Fibroblast of lung (primary cell): Measurements from ENCODE around the gene MSMB. TPM values are rescaled to one million over a fixed set of nuclear protein-coding genes. Genes with fewer than 3 reads are reported as not detected.

Experiments used
- DNase-seq, 2 donors: peaks; one replicate each; pipeline versions ENCODE4 v3.0.0 to v3.0.0-alpha.2; 2010; ENCODE audit warnings: low read depth in 2 of 2
- H2AFZ ChIP-seq: 2 replicates; pipeline ENCODE4 v1.5.1; 2012; ENCODE audit warnings: low read length, control low read depth, inconsistent platforms
- H3K27ac ChIP-seq: 2 replicates; pipeline ENCODE4 v1.5.1; 2011; ENCODE audit warnings: low read length, control low read depth; ENCODE audit not compliant: insufficient read depth
- H3K27me3 ChIP-seq: 2 replicates; pipeline ENCODE4 v1.5.1; 2011; ENCODE audit warnings: mild to moderate bottlenecking, low read length; ENCODE audit not compliant: control insufficient read depth, insufficient read depth
- H3K36me3 ChIP-seq: 2 replicates; pipeline ENCODE4 v1.5.1; 2011; ENCODE audit warnings: low read length; ENCODE audit not compliant: control insufficient read depth, insufficient read depth
- H3K4me1 ChIP-seq: 2 replicates; pipeline ENCODE4 v1.5.1; 2011; ENCODE audit warnings: low read length; ENCODE audit not compliant: control insufficient read depth, insufficient read depth; ENCODE audit errors: extremely low read depth
- H3K4me2 ChIP-seq: 2 replicates; pipeline ENCODE4 v1.5.1; 2011; ENCODE audit warnings: low read length, control low read depth; ENCODE audit not compliant: insufficient read depth; ENCODE audit errors: extremely low read depth
- H3K4me3 ChIP-seq, 4 experiments: fragments of 200-600 bp in 1 of 4; sonication (generic) in 1 of 4; replicated peaks in 1 of 4; 2 replicates each; pipeline ENCODE4 v1.5.1; 2011 to 2016; ENCODE audit warnings: low read length in 4 of 4, low read depth in 3 of 4, mild to moderate bottlenecking in 3 of 4, control low read depth in 2 of 4, inconsistent platforms in 1 of 4, mixed read lengths in 1 of 4; ENCODE audit not compliant: insufficient read depth in 1 of 4; ENCODE audit errors: control extremely low read depth in 1 of 4
- H3K79me2 ChIP-seq: 2 replicates; pipeline ENCODE4 v1.5.1; 2012; ENCODE audit warnings: mild to moderate bottlenecking, low read length, inconsistent platforms; ENCODE audit not compliant: control insufficient read depth, insufficient read depth
- H3K9ac ChIP-seq: 2 replicates; pipeline ENCODE4 v1.5.1; 2011; ENCODE audit warnings: mild to moderate bottlenecking, low read length, control low read depth; ENCODE audit not compliant: insufficient read depth
- H3K9me3 ChIP-seq: 2 replicates; pipeline ENCODE4 v1.5.1; 2012; ENCODE audit warnings: low read depth, low read length; ENCODE audit not compliant: control insufficient read depth, insufficient read depth
- H4K20me1 ChIP-seq: 2 replicates; pipeline ENCODE4 v1.5.1; 2011; ENCODE audit warnings: low read length; ENCODE audit not compliant: control insufficient read depth, insufficient read depth; ENCODE audit errors: extremely low read depth
- CTCF ChIP-seq, 2 donors: IDR thresholded peaks in 1 of 2; conservative IDR thresholded peaks in 1 of 2; 1 replicate in 1 of 2; 2 replicates in 1 of 2; pipeline ENCODE4 v1.5.1; 2011 to 2012; ENCODE audit warnings: low read length in 2 of 2, control low read depth in 1 of 2, inconsistent platforms in 1 of 2, low read depth in 1 of 2, mild to moderate bottlenecking in 1 of 2
- EZH2 ChIP-seq: IDR thresholded peaks from 2 replicates; pipeline ENCODE4 v1.5.1; 2012; ENCODE audit warnings: low read length, control low read depth, mild to moderate bottlenecking; ENCODE audit errors: missing control alignments
- polyA plus RNA-seq, 2 donors: library from polyadenylated mRNA; depleted of rRNA in 1 of 2; stranded (reverse) in 1 of 2; unstranded in 1 of 2; fragments of >200 nt; gene quantifications; 2 replicates each; pipeline ENCODE4 v1.2.1, GENCODE V29; 2011 to 2012; ENCODE audit warnings: missing spikeins in 1 of 2
- total RNA-seq: library from RNA; depleted of rRNA; stranded (reverse); fragments of >200 nt; gene quantifications from 2 replicates; pipeline ENCODE4 v1.2.1, GENCODE V29; 2014

The MSMB gene
- total and polyA plus RNA-seq, 2 donors (not counting 1 experiment from before 2014, with no cell fraction given) = not detected

DNA sequence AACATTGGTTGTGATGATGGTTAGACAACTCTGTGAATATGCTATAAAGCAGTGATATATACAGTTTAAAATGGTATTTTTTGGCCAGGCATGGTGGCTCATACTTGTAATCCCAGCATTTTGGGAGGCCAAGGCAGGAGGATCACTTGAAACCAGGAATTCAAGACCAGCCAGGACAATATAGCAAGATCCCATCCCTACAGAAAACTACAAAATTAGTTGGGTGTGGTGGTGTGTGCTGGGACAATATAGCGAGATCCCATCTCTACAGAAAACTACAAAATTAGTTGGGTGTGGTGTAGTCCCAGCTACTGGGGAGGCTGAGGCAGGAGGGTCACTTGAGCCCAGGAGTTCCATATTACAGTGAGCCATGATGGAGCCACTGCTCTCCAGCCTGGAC is 27.5 kb upstream of the MSMB start:
- no peak overlapping the region for H2AFZ ChIP-seq
- no peaks in the 10 kb centered on the region for H3K4me1 ChIP-seq
- H3K79me2 ChIP-seq = no peaks in the 10 kb centered on the region
- no peaks in the 10 kb centered on the region for H3K36me3 ChIP-seq
- H3K4me3 ChIP-seq = no peak overlapping the region
- H3K4me2 ChIP-seq = no peak overlapping the region
- no peak for DNase-seq
- H3K9ac ChIP-seq = no peak overlapping the region
- no peaks in the 10 kb centered on the region for H3K9me3 ChIP-seq
- H3K27ac ChIP-seq = no peak overlapping the region
- H4K20me1 ChIP-seq = no peaks in the 10 kb centered on the region
- TF ChIP-seq EZH2 (no peak), CTCF (conservative IDR thresholded peaks at IDR 0.05 in 1 of 2, IDR thresholded peaks at IDR 0.05 in 1 of 2; ENCODE audit: low read depth in 1 of 2, low read length in 2 of 2) (no peak)
- peaks cover 2% of the 10 kb centered on the region for H3K27me3 ChIP-seq

DNA sequence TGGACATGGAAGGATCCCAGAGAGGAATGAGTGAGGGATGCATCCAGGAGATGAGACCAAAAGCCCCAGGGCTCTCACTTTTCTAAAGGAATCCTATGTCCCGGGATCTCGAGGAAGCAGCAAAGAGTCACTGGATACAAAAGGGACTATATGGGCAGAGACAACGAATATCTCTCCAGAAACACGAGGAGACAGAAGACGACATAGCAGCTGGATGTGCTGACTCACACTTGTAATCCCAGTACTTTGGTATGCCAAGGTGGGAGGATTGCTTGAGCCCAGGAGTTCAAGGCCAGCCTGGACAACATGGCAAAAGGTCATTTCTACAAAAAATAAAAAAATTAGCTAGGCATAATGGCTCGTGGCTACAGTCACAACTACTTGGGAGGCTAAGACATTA is 24.7 kb upstream of the MSMB start:
- Histone ChIP-seq H3K27me3 (peaks cover 2% of the 10 kb centered on the region), H3K27ac (no peak overlapping the region), H3K9me3 (no peaks in the 10 kb centered on the region), H3K4me3 (no peak overlapping the region), H4K20me1 (no peaks in the 10 kb centered on the region), H3K36me3 (no peaks in the 10 kb centered on the region), H2AFZ (no peak overlapping the region), H3K79me2 (no peaks in the 10 kb centered on the region), H3K4me2 (no peak overlapping the region), H3K4me1 (no peaks in the 10 kb centered on the region), H3K9ac (no peak overlapping the region)
- no peak for TF ChIP-seq EZH2
- TF ChIP-seq CTCF (conservative IDR thresholded peaks at IDR 0.05 in 1 of 2, IDR thresholded peaks at IDR 0.05 in 1 of 2; ENCODE audit: low read depth in 1 of 2, low read length in 2 of 2) = no peak
- DNase-seq = no peak

DNA sequence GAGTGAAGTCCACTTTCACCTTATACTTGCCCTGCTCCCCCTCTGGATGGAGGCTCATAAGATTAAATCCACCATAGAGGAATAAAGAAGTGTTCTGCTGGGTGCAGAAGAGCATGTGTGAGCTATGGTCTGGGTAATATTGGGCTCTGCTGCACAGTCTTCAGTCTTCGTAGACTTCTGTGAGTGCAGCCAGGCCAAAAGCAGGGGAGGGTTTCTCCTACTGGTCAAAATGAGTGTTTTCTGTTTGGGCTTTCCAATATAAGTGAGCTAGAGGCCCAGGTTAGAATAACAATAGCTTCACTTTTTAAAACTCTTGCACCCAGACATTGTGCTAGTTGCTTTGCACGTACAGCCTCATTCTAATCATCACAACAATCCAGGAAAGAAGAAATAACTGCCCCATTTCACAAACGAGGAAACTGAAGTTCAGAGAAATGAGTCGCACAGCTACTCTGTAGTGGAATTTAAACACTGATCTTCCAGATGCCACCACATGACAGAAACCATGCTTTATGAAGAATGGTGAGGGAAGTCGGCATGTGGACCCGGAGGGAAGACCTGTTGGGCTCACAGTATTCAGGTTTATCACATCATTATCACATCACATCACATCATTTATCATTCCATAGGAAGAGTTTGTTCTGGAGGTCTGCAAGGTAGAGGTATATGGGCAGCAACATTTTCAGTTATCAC is 23.8 kb upstream of the MSMB start:
- H3K4me1 ChIP-seq = no peaks in the 10 kb centered on the region
- H3K27me3 ChIP-seq = peaks cover 2% of the 10 kb centered on the region
- H3K4me2 ChIP-seq = no peak overlapping the region
- H3K27ac ChIP-seq = no peak overlapping the region
- DNase-seq = no peak
- no peak overlapping the region for H3K9ac ChIP-seq
- no peaks in the 10 kb centered on the region for H3K36me3 ChIP-seq
- no peaks in the 10 kb centered on the region for H3K9me3 ChIP-seq
- H3K4me3 ChIP-seq = no peak overlapping the region
- no peak overlapping the region for H2AFZ ChIP-seq
- H4K20me1 ChIP-seq = no peaks in the 10 kb centered on the region
- TF ChIP-seq EZH2 (no peak), CTCF (conservative IDR thresholded peaks at IDR 0.05 in 1 of 2, IDR thresholded peaks at IDR 0.05 in 1 of 2; ENCODE audit: low read depth in 1 of 2, low read length in 2 of 2) (no peak)
- no peaks in the 10 kb centered on the region for H3K79me2 ChIP-seq
